IMR-90 (cell line): ENCODE measurements around the gene C7. TPM values are rescaled to one million over a fixed set of nuclear protein-coding genes. Genes with fewer than 3 reads are reported as not detected.

ENCODE experiments used
- ATAC-seq: fragments of 200-7000 bp; cut with Tn5 transposase; 2 replicates; pipeline ENCODE4 v1.9.1; 2020; ENCODE audit warnings: low read depth, mild to moderate bottlenecking, moderate library complexity
- BruUV-seq: library from RNA; stranded (reverse); fragments of 400-500 nt; replicated peaks from 2 replicates; lab custom pipeline; 2021; lab: Mats Ljungman, UMichigan
- CTCF ChIA-PET: fragments of 300-600 bp; formaldehyde crosslinking; extraction: SDS; loops from one replicate; lab custom pipeline; 2021; ENCODE audit warnings: antibody characterized with exemption; lab: Yijun Ruan, JAX
- POLR2A ChIA-PET: fragments of 300-600 bp; sonication (Branson Sonifier 250); formaldehyde crosslinking; loops from one replicate; lab custom pipeline; 2022; ENCODE audit warnings: antibody characterized with exemption; ENCODE audit not compliant: unreplicated experiment; lab: Charles Lee
- DNase-seq: peaks from one replicate; pipeline ENCODE4 v3.0.0; 2013
- H2AFZ ChIP-seq: replicated peaks from 2 replicates; pipeline ENCODE3; 2013; ENCODE audit warnings: low read length, mild to moderate bottlenecking; ENCODE audit not compliant: poor library complexity
- H2AK5ac ChIP-seq: 2 replicates; pipeline ENCODE4 v1.6.1; 2013; ENCODE audit warnings: low read depth, low read length, inconsistent platforms
- H2AK9ac ChIP-seq: replicated peaks from 2 replicates; pipeline ENCODE3; 2013; ENCODE audit warnings: mild to moderate bottlenecking, low read depth, low read length, moderate library complexity; ENCODE audit not compliant: poor library complexity
- H2BK120ac ChIP-seq: 2 replicates; pipeline ENCODE4 v1.6.1; 2013; ENCODE audit warnings: low read depth, low read length, inconsistent platforms
- H2BK15ac ChIP-seq: 3 replicates; pipeline ENCODE4 v1.6.1; 2013; ENCODE audit warnings: low read depth, low read length, inconsistent platforms
- H2BK20ac ChIP-seq: 2 replicates; pipeline ENCODE4 v1.6.1; 2013; ENCODE audit warnings: low read depth, mild to moderate bottlenecking, inconsistent platforms, low read length, moderate library complexity
- H2BK5ac ChIP-seq: 2 replicates; pipeline ENCODE4 v1.6.1; 2013; ENCODE audit warnings: mild to moderate bottlenecking, low read depth, low read length, inconsistent platforms; ENCODE audit not compliant: poor library complexity, severe bottlenecking
- H3K14ac ChIP-seq: replicated peaks from 2 replicates; pipeline ENCODE4 v1.6.1; 2013; ENCODE audit warnings: low read depth, low read length, inconsistent platforms
- H3K18ac ChIP-seq: 2 replicates; pipeline ENCODE4 v1.6.1; 2013; ENCODE audit warnings: low read depth, low read length, control low read depth
- H3K23ac ChIP-seq: 2 replicates; pipeline ENCODE4 v1.6.1; 2013; ENCODE audit warnings: low read depth, low read length, inconsistent platforms
- H3K27ac ChIP-seq: 2 replicates; pipeline ENCODE4 v1.5.1; 2013; ENCODE audit warnings: mild to moderate bottlenecking, control low read depth, low read length; ENCODE audit not compliant: insufficient read depth
- H3K27me3 ChIP-seq: 2 replicates; pipeline ENCODE4 v1.6.1; 2013; ENCODE audit warnings: low read length; ENCODE audit not compliant: control insufficient read depth, insufficient read depth
- H3K36me3 ChIP-seq: 2 replicates; pipeline ENCODE4 v1.6.1; 2013; ENCODE audit warnings: low read length, mixed read lengths; ENCODE audit not compliant: control insufficient read depth, insufficient read depth
- H3K4ac ChIP-seq: 2 replicates; pipeline ENCODE4 v1.6.1; 2013; ENCODE audit warnings: low read depth, low read length, inconsistent platforms
- H3K4me1 ChIP-seq: 2 replicates; pipeline ENCODE4 v1.6.1; 2013; ENCODE audit warnings: low read length, mixed read lengths; ENCODE audit not compliant: control insufficient read depth, insufficient read depth
- H3K4me2 ChIP-seq: 2 replicates; pipeline ENCODE4 v1.6.1; 2013; ENCODE audit warnings: low read depth, mild to moderate bottlenecking, control low read depth, low read length, moderate library complexity
- H3K4me3 ChIP-seq: 2 replicates; pipeline ENCODE4 v1.5.1; 2013; ENCODE audit warnings: low read depth, mild to moderate bottlenecking, control low read depth, low read length, moderate library complexity; ENCODE audit not compliant: insufficient read depth
- H3K56ac ChIP-seq: 2 replicates; pipeline ENCODE4 v1.6.1; 2013; ENCODE audit warnings: low read length, inconsistent platforms; ENCODE audit not compliant: insufficient read depth; ENCODE audit errors: extremely low read depth
- H3K79me1 ChIP-seq, 2 experiments: 2 replicates each; pipeline ENCODE4 v1.6.1; 2013; ENCODE audit warnings: low read length in 2 of 2, inconsistent platforms in 1 of 2, low read depth in 1 of 2
- H3K9ac ChIP-seq: 2 replicates; pipeline ENCODE4 v1.6.1; 2013; ENCODE audit warnings: low read depth, low read length, control low read depth
- H3K9me1 ChIP-seq: 2 replicates; pipeline ENCODE4 v1.6.1; 2013; ENCODE audit warnings: low read length, inconsistent platforms; ENCODE audit not compliant: insufficient read depth
- H3K9me3 ChIP-seq: 2 replicates; pipeline ENCODE4 v1.6.1; 2013; ENCODE audit warnings: low read length; ENCODE audit not compliant: control insufficient read depth, insufficient read depth
- H4K20me1 ChIP-seq: 2 replicates; pipeline ENCODE4 v1.6.1; 2013; ENCODE audit warnings: low read length, inconsistent platforms; ENCODE audit not compliant: insufficient read depth
- H4K5ac ChIP-seq: 2 replicates; pipeline ENCODE4 v1.6.1; 2013; ENCODE audit warnings: mild to moderate bottlenecking, low read depth, low read length, control low read depth
- H4K8ac ChIP-seq, 2 experiments: 2 replicates each; pipeline ENCODE4 v1.6.1; 2013; ENCODE audit warnings: low read depth in 2 of 2, low read length in 2 of 2, control low read depth in 1 of 2, inconsistent platforms in 1 of 2
- H4K91ac ChIP-seq: 2 replicates; pipeline ENCODE4 v1.6.1; 2013; ENCODE audit warnings: low read depth, low read length, inconsistent platforms; ENCODE audit not compliant: insufficient read depth
- ELK1 ChIP-seq: fragments of 150-350 bp; IDR thresholded peaks from 2 replicates; pipeline ENCODE4 v1.6.1; 2016; ENCODE audit warnings: low read depth, mild to moderate bottlenecking, low read length, moderate library complexity, borderline replicate concordance
- WGBS, 2 experiments: methylation state at CpG; one replicate each; pipeline versions ENCODE4 v1.1.5 to v1.1.7; 2013; ENCODE audit warnings: missing lambda C conversion rate in 2 of 2; ENCODE audit not compliant: insufficient read length in 1 of 2; ENCODE audit errors: extremely low coverage in 2 of 2; 5-methylcytosine and 5-hydroxymethylcytosine counted together
- dilution Hi-C: fragments of 300-500 bp; cut with HindIII; formaldehyde crosslinking; loops from one replicate; pipeline ENCODE4 v1.14.3; 2018; ENCODE audit warnings: low sequenced_read_pairs; ENCODE audit not compliant: unreplicated experiment
- in situ Hi-C: fragments of 300-500 bp; cut with MboI; formaldehyde crosslinking; loops from 3 replicates; pipeline ENCODE4 v1.14.3; 2019; ENCODE audit warnings: low sequenced_read_pairs, inconsistent platforms, mixed read lengths
- intact Hi-C: fragments of 100-400 bp; cut with micrococcal nuclease; formaldehyde crosslinking; loops from 2 replicates; pipeline ENCODE4 v1.10.0; 2022
- polyA plus RNA-seq, 3 experiments: library from polyadenylated mRNA; depleted of rRNA; stranded (reverse); fragments of >200 nt; gene quantifications; 2 replicates each; pipeline ENCODE4 v1.2.3, GENCODE V29; 2012; ENCODE audit warnings: low replicate concordance in 1 of 3
- total RNA-seq: library from RNA; depleted of rRNA; stranded (reverse); fragments of >200 nt; gene quantifications from 2 replicates; pipeline ENCODE4 v1.2.3, GENCODE V29; 2012

The C7 gene
- total and polyA plus RNA-seq, 2 of the 4 experiments (the other 2 are of a cell fraction), result 0.54 to 1.8 TPM

GRCh38 chr5:41003670-41004376, 94.5 kb downstream of the C7 start:
- in situ Hi-C loops (no loop called here), intact Hi-C loops (no loop called here), dilution Hi-C loops (no loop called here)
- Histone ChIP-seq H3K9me3 (no peaks in the 10 kb centered on the region), H2AK9ac (no peak overlapping the region), H3K4me1 (no peaks in the 10 kb centered on the region), H3K23ac (no peak overlapping the region), H3K4me2 (no peak overlapping the region), H3K9me1 (no peaks in the 10 kb centered on the region; the same call in 1 of the 2 replicates), H3K4me3 (no peak overlapping the region), H3K27ac (no peak overlapping the region), H3K14ac (no peak overlapping the region), H4K91ac (no peak overlapping the region), H4K20me1 (no peaks in the 10 kb centered on the region), H4K5ac (no peak overlapping the region), H3K27me3 (no peaks in the 10 kb centered on the region), H2BK20ac (no peak overlapping the region), H3K4ac (no peak overlapping the region), H3K9ac (no peak overlapping the region), H3K18ac (no peak overlapping the region), H3K36me3 (no peaks in the 10 kb centered on the region), H2BK15ac (no peak overlapping the region), H3K79me1 (no peaks in the 10 kb centered on the region), H2AFZ (no peak overlapping the region), H3K56ac (no peak overlapping the region), H2BK120ac (no peak overlapping the region), H4K8ac (no peak overlapping the region), H2BK5ac (no peak overlapping the region), H2AK5ac (no peak overlapping the region)
- DNase-seq (no peak), ATAC-seq (no peak)
- WGBS, 2 experiments, result no CpG with 5 or more reads among the region's 3 CpGs
- ChIA-PET CTCF (no interaction called here), POLR2A (no interaction called here)
- TF ChIP-seq ELK1, result no peak
- BruUV-seq, result no TSS peak
